ENCODE data around the gene KCNRG.
"Not testable (repeated sequence)": the region's sequence is repeated elsewhere in the genome, so short reads cannot be mapped to it uniquely, and the experiment has no call there.

KCNRG gene

GRCh38 chr13:50012396-50013169 is 2.7 kb upstream of the KCNRG start:
- DNase-seq, result no peak

DNA sequence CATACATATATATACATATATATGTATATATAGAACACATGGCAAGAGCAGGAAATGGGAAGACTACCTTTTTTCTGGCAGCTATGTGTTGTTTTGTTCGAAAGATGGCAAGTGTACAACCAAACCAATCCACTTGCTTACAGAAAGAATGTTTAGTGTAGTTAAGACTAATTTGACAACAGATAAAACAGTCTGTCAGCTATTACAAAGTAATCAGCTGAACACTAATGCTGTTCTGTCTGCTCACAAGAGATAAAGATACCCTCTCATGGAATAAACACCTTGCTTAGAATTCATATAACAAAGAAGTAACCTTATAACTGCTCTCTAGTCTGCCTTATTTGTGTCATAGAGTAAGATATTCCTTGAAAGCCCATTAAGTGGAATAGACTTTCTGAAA is 858 bp upstream of the KCNRG start:
- DNase-seq, result no peak

DNA sequence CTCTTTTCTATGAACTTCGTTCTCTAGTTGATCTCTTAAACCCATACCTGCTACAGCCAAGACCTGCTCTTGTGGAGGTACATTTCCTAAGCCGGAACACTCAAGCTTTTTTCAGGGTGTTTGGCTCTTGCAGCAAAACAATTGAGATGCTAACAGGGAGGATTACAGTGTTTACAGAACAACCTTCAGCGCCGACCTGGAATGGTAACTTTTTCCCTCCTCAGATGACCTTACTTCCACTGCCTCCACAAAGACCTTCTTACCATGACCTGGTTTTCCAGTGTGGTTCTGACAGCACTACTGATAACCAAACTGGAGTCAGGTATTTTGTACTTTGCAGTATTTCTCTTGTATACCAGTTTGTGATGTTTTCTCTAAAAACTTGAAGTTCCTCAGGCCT is 506 bp downstream of the KCNRG start:
- no peak for DNase-seq

DNA sequence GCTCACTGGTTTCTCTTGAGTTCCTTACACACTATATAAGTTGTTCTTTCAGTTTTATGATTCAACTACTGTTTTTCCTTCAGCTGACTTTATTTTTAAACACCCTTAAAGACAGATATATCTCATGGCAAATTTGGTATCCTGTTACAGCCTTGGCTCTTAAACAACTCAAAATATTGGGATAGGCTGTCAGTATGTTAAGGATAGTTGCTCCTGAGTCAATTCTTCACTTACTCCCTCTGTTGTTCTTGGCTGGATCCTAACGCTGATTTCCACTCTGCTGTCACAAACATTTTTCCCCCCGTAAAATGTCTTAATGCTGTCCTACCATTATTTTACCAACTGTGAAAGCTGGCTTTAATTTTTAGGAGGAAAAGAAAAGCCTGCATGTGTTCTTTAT is 1.2 kb downstream of the KCNRG start:
- no peak for DNase-seq

- no peak for DNase-seq
These were observed 2.6 kb downstream of the KCNRG start for GRCh38 chr13:50017819-50018218.

- DNase-seq, result no peak
These were observed 10.2 kb downstream of the KCNRG start for GRCh38 chr13:50025436-50025835.

GRCh38 chr13:50026788-50027473 is 11.7 kb downstream of the KCNRG start:
- no peak for DNase-seq

- DNase-seq, result no peak
These were observed 15.1 kb downstream of the KCNRG start for GRCh38 chr13:50030315-50030714.

DNA sequence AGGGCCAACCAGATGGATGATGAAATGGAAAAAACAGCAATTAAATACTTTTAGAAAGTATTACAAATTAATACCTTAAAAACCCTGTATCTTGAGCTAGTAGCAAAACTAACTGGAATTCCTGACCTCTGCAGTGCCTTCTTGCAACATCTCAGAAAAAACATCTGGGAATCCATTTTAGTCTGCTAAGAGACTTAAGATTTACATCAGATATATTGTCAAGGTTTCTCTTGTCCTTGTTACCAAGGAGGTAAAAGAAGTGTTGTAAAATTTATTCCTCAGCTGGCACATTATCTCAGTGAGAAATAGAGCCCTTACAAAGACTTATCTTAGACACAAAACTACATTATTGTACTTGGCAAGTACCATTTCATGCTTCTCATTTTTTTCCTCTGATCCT is 18.5 kb downstream of the KCNRG start:
- DNase-seq, result no peak

DNA sequence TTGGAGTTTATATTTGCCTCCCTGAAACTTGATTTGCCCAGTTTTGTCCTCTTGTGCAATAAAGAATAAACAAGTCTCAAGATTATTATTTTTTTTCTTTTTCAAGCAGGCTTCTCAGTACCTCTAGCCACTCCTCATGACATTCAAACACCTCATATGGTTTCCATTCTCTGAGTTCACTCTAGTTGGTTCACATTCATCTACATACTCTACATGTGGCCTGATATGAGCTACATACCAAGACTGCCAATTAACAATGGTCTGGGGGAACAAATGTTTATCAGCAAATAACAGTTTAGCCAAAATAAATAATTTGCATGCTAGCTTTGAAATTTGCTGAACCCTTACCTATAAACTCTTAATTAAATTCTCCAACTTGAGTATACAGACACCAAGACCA is 22.5 kb downstream of the KCNRG start:
- no peak for DNase-seq

GRCh38 chr13:50038266-50038665 is 23.0 kb downstream of the KCNRG start:
- no peak for DNase-seq

DNA sequence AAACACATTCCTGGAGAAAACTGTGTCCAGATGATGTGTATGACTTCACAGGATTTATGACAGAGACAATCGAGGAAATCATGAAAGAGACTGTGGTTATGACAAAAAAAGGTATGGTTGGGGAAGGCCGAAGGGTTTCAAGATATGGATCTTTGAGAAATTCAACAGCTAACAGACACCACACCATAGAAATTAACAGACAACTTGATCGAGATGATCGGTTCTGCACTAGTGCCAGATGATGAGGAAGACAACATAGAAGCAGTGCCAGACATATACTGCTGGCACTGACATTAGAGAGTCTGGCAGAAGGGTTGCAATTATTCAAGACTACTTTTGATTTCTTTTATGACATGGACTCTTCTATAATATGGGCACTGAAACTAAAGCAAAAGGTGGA is 37.2 kb downstream of the KCNRG start:
- no peak for DNase-seq

DNA sequence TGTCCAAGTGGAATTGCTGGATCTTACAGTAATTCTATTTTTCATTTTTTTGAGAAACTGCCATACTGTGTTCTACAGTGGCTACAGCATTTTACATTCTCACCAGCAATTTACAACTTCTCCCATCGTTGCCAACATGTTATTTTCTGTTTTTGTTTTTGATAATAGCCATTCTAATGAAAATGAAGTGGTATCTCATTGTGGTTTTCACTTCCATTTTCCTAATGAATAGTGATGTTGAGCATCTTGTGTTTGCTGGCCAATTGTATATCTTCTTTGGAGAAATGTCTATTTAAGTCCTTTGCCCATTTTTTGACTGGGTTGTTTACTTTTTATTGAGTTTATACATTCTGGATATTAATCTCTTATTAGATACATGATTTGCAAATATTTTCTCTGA is 38.6 kb downstream of the KCNRG start:
- DNase-seq, result no peak

- no peak for DNase-seq
These were observed 40.2 kb downstream of the KCNRG start for GRCh38 chr13:50055454-50055853.

DNA sequence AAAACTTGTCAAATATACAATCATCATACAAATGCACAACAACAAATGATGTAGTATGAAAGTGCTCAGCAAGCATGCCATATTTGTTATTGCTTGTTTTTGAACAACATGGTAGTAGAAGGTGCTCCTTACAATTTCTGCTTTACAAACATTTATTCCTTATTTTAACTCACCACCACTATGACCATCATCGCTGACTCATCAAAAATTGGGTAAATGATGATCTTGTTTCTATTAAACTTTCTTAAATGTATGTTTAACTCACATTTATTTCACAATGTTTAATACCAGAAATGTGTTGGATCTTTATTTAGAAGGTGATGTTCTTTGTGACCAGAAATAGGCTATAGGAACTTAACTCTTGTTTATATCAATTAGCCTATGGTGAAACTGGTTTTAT is 45.5 kb downstream of the KCNRG start:
- DNase-seq, result no peak

DNA sequence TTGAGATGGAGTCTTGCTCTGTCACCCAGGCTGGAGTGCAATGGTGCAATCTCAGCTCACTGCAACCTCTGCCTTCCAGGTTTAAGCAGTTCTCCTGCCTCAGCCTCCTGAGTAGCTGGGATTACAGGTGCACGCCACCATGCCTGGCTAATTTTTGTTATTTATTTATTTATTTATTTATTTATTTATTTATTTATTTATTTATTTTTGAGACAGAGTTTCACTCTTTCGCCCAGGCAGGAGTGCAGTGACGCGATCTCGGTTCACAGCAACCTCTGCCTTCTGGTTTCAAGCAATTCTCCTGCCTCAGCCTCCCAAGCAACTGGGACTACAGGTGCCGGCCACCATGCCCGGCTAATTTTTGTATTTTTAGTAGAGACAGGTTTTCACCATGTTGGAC is 47.1 kb downstream of the KCNRG start:
- not testable (repeated sequence) for DNase-seq

DNA sequence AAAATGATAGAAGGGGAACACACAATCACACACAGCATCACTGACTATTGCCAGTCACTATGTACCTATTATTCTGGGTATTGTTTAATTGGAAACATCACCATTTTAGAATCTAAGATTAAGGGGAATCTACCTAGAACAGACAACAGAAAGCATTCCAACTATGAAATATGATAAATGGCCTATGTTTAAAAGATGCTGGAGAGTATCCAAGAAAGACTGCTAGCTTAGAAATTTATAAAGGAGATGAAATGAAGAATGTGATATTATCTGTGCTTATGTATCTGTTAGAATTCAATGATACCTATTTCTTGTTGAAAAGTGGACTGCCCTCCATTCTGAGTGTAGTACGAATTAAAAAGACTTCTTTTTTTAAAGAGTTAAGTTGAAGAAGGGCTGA is 50.5 kb downstream of the KCNRG start:
- no peak for DNase-seq

GRCh38 chr13:50068508-50068907 is 53.3 kb downstream of the KCNRG start:
- no peak for DNase-seq

DNA sequence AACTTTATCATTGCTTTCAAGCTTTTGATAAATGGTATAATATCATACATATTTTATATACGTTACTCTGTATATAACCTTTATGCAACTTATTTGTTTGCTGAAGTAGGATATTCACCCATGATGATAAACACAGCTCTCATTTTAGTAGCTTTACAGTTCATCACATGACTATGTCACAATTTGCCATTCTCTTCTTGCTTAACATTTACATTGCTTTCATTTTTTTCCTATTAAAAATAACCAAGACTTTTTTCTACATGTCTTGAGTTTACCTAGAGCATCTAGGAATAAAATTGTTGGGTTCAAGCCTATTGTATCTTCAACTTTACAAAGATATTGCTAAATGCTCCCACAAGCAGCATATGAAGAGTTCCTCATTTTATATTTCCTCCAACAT is 54.0 kb downstream of the KCNRG start:
- DNase-seq, result no peak

- DNase-seq, result no peak
These were observed 54.9 kb downstream of the KCNRG start for GRCh38 chr13:50070186-50070585.
